CD4-positive, CD25-positive, alpha-beta regulatory T cell (primary cell): ENCODE measurements around the gene INHBA. TPM values are rescaled to one million over a fixed set of nuclear protein-coding genes. Genes with fewer than 3 reads are reported as not detected.

Experiments used
- ATAC-seq, 2 donors: fragments of 150-1000 bp; cut with Tn5 transposase; one replicate each; pipeline ENCODE4 v1.10.0; 2021; ENCODE audit warnings: low read depth in 2 of 2, moderate number of reproducible peaks in 2 of 2, moderate library complexity in 1 of 2
- DNase-seq, 3 donors: peaks; one replicate each; pipeline versions ENCODE4 v3.0.0 to v3.0.0-alpha.2; 2012 to 2022; ENCODE audit warnings: mixed read lengths in 1 of 3
- H3K27ac ChIP-seq: one replicate; pipeline ENCODE4 v1.7.0; 2013; ENCODE audit warnings: mild to moderate bottlenecking, low read length; ENCODE audit not compliant: insufficient read depth, poor library complexity, severe bottlenecking
- H3K27me3 ChIP-seq: one replicate; pipeline ENCODE4 v1.7.0; 2013; ENCODE audit warnings: low read length; ENCODE audit not compliant: control insufficient read depth, insufficient read depth
- H3K36me3 ChIP-seq: one replicate; pipeline ENCODE4 v1.7.0; 2013; ENCODE audit warnings: mild to moderate bottlenecking, low read length, moderate library complexity; ENCODE audit not compliant: control insufficient read depth, insufficient read depth
- H3K4me1 ChIP-seq: 2 replicates; pipeline ENCODE4 v1.7.0; 2013; ENCODE audit warnings: mild to moderate bottlenecking, low read length; ENCODE audit not compliant: insufficient read depth, control insufficient read depth, poor library complexity, severe bottlenecking
- H3K4me3 ChIP-seq: one replicate; pipeline ENCODE4 v1.7.0; 2013; ENCODE audit warnings: low read depth, mild to moderate bottlenecking, low read length, moderate library complexity
- H3K9me3 ChIP-seq, 2 experiments: 1 replicate in 1 of 2; 2 replicates in 1 of 2; pipeline ENCODE4 v1.7.0; 2013; ENCODE audit warnings: low read length in 2 of 2, mild to moderate bottlenecking in 1 of 2, moderate library complexity in 1 of 2; ENCODE audit not compliant: control insufficient read depth in 2 of 2
- H3K27ac Mint-ChIP-seq, 3 donors: one replicate each; pipeline ENCODE4 v1.8.0; 2020 to 2022; ENCODE audit warnings: mild to moderate bottlenecking in 3 of 3, mixed read lengths in 3 of 3, moderate library complexity in 2 of 3
- H3K27me3 Mint-ChIP-seq: one replicate; pipeline ENCODE4 v1.8.0; 2022; ENCODE audit warnings: mild to moderate bottlenecking, mixed read lengths
- H3K36me3 Mint-ChIP-seq: one replicate; pipeline ENCODE4 v1.8.0; 2020; ENCODE audit warnings: mixed read lengths
- H3K4me1 Mint-ChIP-seq, 4 donors: one replicate each; pipeline ENCODE4 v1.8.0; 2020 to 2022; ENCODE audit warnings: mixed read lengths in 4 of 4, mild to moderate bottlenecking in 1 of 4
- H3K4me3 Mint-ChIP-seq, 4 donors: one replicate each; pipeline ENCODE4 v1.8.0; 2020 to 2022; ENCODE audit warnings: mild to moderate bottlenecking in 4 of 4, mixed read lengths in 4 of 4, moderate library complexity in 3 of 4
- H3K9me3 Mint-ChIP-seq, 7 donors: one replicate each; pipeline ENCODE4 v1.8.0; 2020 to 2022; ENCODE audit warnings: mixed read lengths in 7 of 7, mild to moderate bottlenecking in 3 of 7, moderate library complexity in 2 of 7
- polyA plus RNA-seq, 4 donors: library from polyadenylated mRNA; unstranded; fragments of 300-500 nt; fragmentation: Illumina TruSeq; gene quantifications; one replicate each; pipeline ENCODE4 v1.2.3, GENCODE V29; 2021
- total RNA-seq: library from RNA; stranded (reverse); gene quantifications from one replicate; pipeline ENCODE4 v1.2.3, GENCODE V29; 2022

INHBA gene
- not detected for total RNA-seq
- polyA plus RNA-seq: not detected

- H3K4me1 ChIP-seq: peaks cover 7% of the 10 kb centered on the region
- no peaks in the 10 kb centered on the region for H3K36me3 ChIP-seq
- H3K4me3 Mint-ChIP-seq: no peak within 1 kb of the TSS
- H3K4me3 ChIP-seq: no peak within 1 kb of the TSS
- no peak within 1 kb of the TSS for H3K27ac Mint-ChIP-seq
- ATAC-seq (no peak), DNase-seq (no peak)
- peaks cover 26% of the 10 kb centered on the region for H3K27me3 Mint-ChIP-seq
- H3K36me3 Mint-ChIP-seq: no peaks in the 10 kb centered on the region
- peaks cover 0 to 17% (median 6%) of the 10 kb centered on the region in 4 donors for H3K4me1 Mint-ChIP-seq
- H3K27ac ChIP-seq: no peak within 1 kb of the TSS
- no peaks in the 10 kb centered on the region for H3K9me3 ChIP-seq
- peaks cover 3% of the 10 kb centered on the region for H3K27me3 ChIP-seq
- H3K9me3 Mint-ChIP-seq: peaks cover 0 to 6% (median 0%) of the 10 kb centered on the region in 7 donors
Observed at GRCh38 chr7:41702635-41703371, at the start of gene INHBA. Gene INHBA, minus strand, starts transcription at chr7:41703090. Its CDS starts 2,716 bp downstream, at chr7:41700374.

- DNase-seq: no peak
- Mint-ChIP-seq H3K27me3 (no peaks in the 10 kb centered on the region), H3K9me3 (peaks cover 0 to 10% (median 4%) of the 10 kb centered on the region in 7 donors), H3K36me3 (no peaks in the 10 kb centered on the region), H3K4me1 (no peaks in the 10 kb centered on the region), H3K4me3 (no peak overlapping the region), H3K27ac (no peak overlapping the region)
- no peaks in the 10 kb centered on the region for H3K4me1 ChIP-seq
- H3K36me3 ChIP-seq: no peaks in the 10 kb centered on the region
- peaks cover 0 to 5% of the 10 kb centered on the region in 2 experiments for H3K9me3 ChIP-seq
- no peaks in the 10 kb centered on the region for H3K27me3 ChIP-seq
- H3K27ac ChIP-seq: no peak overlapping the region
- H3K4me3 ChIP-seq: no peak overlapping the region
- ATAC-seq: no peak
Observed at GRCh38 chr7:41752615-41753014, 49.7 kb upstream of the INHBA start.

- Mint-ChIP-seq H3K36me3 (no peaks in the 10 kb centered on the region), H3K4me3 (no peak overlapping the region), H3K4me1 (no peaks in the 10 kb centered on the region), H3K27ac (no peak overlapping the region), H3K27me3 (no peaks in the 10 kb centered on the region), H3K9me3 (peaks cover 0 to 10% (median 3%) of the 10 kb centered on the region in 7 donors)
- H3K4me3 ChIP-seq: no peak overlapping the region
- ATAC-seq: no peak
- DNase-seq: no peak
- H3K36me3 ChIP-seq: no peaks in the 10 kb centered on the region
- H3K4me1 ChIP-seq: no peaks in the 10 kb centered on the region
- no peak overlapping the region for H3K27ac ChIP-seq
- H3K9me3 ChIP-seq: peaks cover 0 to 5% of the 10 kb centered on the region in 2 experiments
- no peaks in the 10 kb centered on the region for H3K27me3 ChIP-seq
Observed at GRCh38 chr7:41750661-41751540, 48.0 kb upstream of the INHBA start.

- Mint-ChIP-seq H3K9me3 (peaks cover 0 to 15% (median 8%) of the 10 kb centered on the region in 7 donors), H3K27ac (no peak overlapping the region), H3K36me3 (no peaks in the 10 kb centered on the region), H3K4me1 (no peaks in the 10 kb centered on the region), H3K4me3 (no peak overlapping the region), H3K27me3 (no peaks in the 10 kb centered on the region)
- no peak for ATAC-seq
- H3K27me3 ChIP-seq: no peaks in the 10 kb centered on the region
- no peak for DNase-seq
- H3K27ac ChIP-seq: no peak overlapping the region
- no peaks in the 10 kb centered on the region for H3K36me3 ChIP-seq
- no peaks in the 10 kb centered on the region for H3K4me1 ChIP-seq
- H3K4me3 ChIP-seq: no peak overlapping the region
- H3K9me3 ChIP-seq: no peaks in the 10 kb centered on the region
Observed at GRCh38 chr7:41747961-41748360, 45.1 kb upstream of the INHBA start.

- Mint-ChIP-seq H3K27ac (no peak overlapping the region), H3K9me3 (peaks cover 4 to 28% (median 10%) of the 10 kb centered on the region in 7 donors)
Observed at GRCh38 chr7:41745451-41745850, 42.6 kb upstream of the INHBA start.

GRCh38 chr7:41744161-41744560, 41.3 kb upstream of the INHBA start:
- no peaks in the 10 kb centered on the region for H3K36me3 Mint-ChIP-seq
- H3K9me3 Mint-ChIP-seq: peaks cover 4 to 28% (median 12%) of the 10 kb centered on the region in 7 donors
- no peak overlapping the region for H3K4me3 ChIP-seq
- no peak overlapping the region for H3K27ac Mint-ChIP-seq
- peak overlapping the region in 1 of 4 donors; percentile 57 for H3K4me3 Mint-ChIP-seq
- peaks cover 3 to 11% of the 10 kb centered on the region in 2 experiments for H3K9me3 ChIP-seq
- no peaks in the 10 kb centered on the region for H3K36me3 ChIP-seq
- H3K4me1 Mint-ChIP-seq: no peaks in the 10 kb centered on the region
- no peaks in the 10 kb centered on the region for H3K27me3 ChIP-seq
- ATAC-seq (no peak), DNase-seq (no peak)
- no peak overlapping the region for H3K27ac ChIP-seq
- H3K27me3 Mint-ChIP-seq: no peaks in the 10 kb centered on the region
- H3K4me1 ChIP-seq: no peaks in the 10 kb centered on the region

More at GRCh38 chr7:41745451-41745850, 42.6 kb upstream of the INHBA start:
- ATAC-seq (no peak), DNase-seq (no peak)
- Mint-ChIP-seq H3K4me3 (no peak overlapping the region), H3K4me1 (no peaks in the 10 kb centered on the region), H3K36me3 (no peaks in the 10 kb centered on the region), H3K27me3 (no peaks in the 10 kb centered on the region)
- Histone ChIP-seq H3K4me1 (no peaks in the 10 kb centered on the region), H3K4me3 (no peak overlapping the region), H3K9me3 (peaks cover 3 to 11% of the 10 kb centered on the region in 2 experiments), H3K36me3 (no peaks in the 10 kb centered on the region), H3K27me3 (no peaks in the 10 kb centered on the region), H3K27ac (no peak overlapping the region)

GRCh38 chr7:41742401-41743020, 39.6 kb upstream of the INHBA start:
- Histone ChIP-seq H3K27me3 (no peaks in the 10 kb centered on the region), H3K27ac (no peak overlapping the region), H3K4me3 (no peak overlapping the region), H3K36me3 (no peaks in the 10 kb centered on the region), H3K4me1 (no peaks in the 10 kb centered on the region), H3K9me3 (peaks cover 3 to 11% of the 10 kb centered on the region in 2 experiments)
- Mint-ChIP-seq H3K4me1 (no peaks in the 10 kb centered on the region), H3K9me3 (peaks cover 2 to 25% (median 10%) of the 10 kb centered on the region in 7 donors), H3K36me3 (no peaks in the 10 kb centered on the region), H3K27ac (no peak overlapping the region), H3K4me3 (no peak overlapping the region), H3K27me3 (no peaks in the 10 kb centered on the region)
- DNase-seq (no peak), ATAC-seq (no peak)
